ENCODE results near the gene C22orf39.

C22orf39 gene

GRCh38 chr22:19430890-19431541, 16.5 kb downstream of the C22orf39 start:
- peak; percentile 33 for DNase-seq (ENCODE audit: low spot score)

GRCh38 chr22:19429950-19430889, 17.3 kb downstream of the C22orf39 start:
- peak; percentile 60 for DNase-seq (ENCODE audit: low spot score)

GRCh38 chr22:19424186-19424500, 23.4 kb downstream of the C22orf39 start:
- DNase-seq (ENCODE audit: low spot score) = no peak

- no peak for DNase-seq (ENCODE audit: low spot score)
Observed at GRCh38 chr22:19422440-19423301, 24.8 kb downstream of the C22orf39 start.

GRCh38 chr22:19420321-19420720, 27.2 kb downstream of the C22orf39 start:
- DNase-seq (ENCODE audit: low spot score) = no peak

GRCh38 chr22:19419464-19420178, 27.9 kb downstream of the C22orf39 start:
- no peak for DNase-seq (ENCODE audit: low spot score)

GRCh38 chr22:19419086-19419463, 28.4 kb downstream of the C22orf39 start:
- no peak for DNase-seq (ENCODE audit: low spot score)

GRCh38 chr22:19412923-19413322, 34.6 kb downstream of the C22orf39 start:
- DNase-seq (ENCODE audit: low spot score) = no peak

- no peak for DNase-seq (ENCODE audit: low spot score)
Observed at GRCh38 chr22:19412478-19412877, 35.0 kb downstream of the C22orf39 start.

- DNase-seq (ENCODE audit: low spot score) = no peak
Observed at GRCh38 chr22:19411690-19412045, 35.8 kb downstream of the C22orf39 start.

- no peak for DNase-seq (ENCODE audit: low spot score)
Observed at GRCh38 chr22:19410941-19411689, 36.4 kb downstream of the C22orf39 start.

- DNase-seq (ENCODE audit: low spot score) = no peak
Observed at GRCh38 chr22:19407649-19408606, 39.6 kb downstream of the C22orf39 start.

GRCh38 chr22:19406846-19407245, 40.7 kb downstream of the C22orf39 start:
- no peak for DNase-seq (ENCODE audit: low spot score)

GRCh38 chr22:19406281-19406811, 41.2 kb downstream of the C22orf39 start:
- no peak for DNase-seq (ENCODE audit: low spot score)

- no peak for DNase-seq (ENCODE audit: low spot score)
Observed at GRCh38 chr22:19405652-19406051, 41.9 kb downstream of the C22orf39 start.

- DNase-seq (ENCODE audit: low spot score) = no peak
Observed at GRCh38 chr22:19405133-19405532, 42.4 kb downstream of the C22orf39 start.

- DNase-seq (ENCODE audit: low spot score) = no peak
Observed at GRCh38 chr22:19404676-19405075, 42.8 kb downstream of the C22orf39 start.

GRCh38 chr22:19402642-19403191, 44.8 kb downstream of the C22orf39 start:
- no peak for DNase-seq (ENCODE audit: low spot score)

- no peak for DNase-seq (ENCODE audit: low spot score)
Observed at GRCh38 chr22:19401483-19401882, 46.0 kb downstream of the C22orf39 start.

All from GM03348 (cell line).